SK-N-DZ (cell line): ENCODE measurements around the gene MTA3.
"Not testable (repeated sequence)": the region's sequence is repeated elsewhere in the genome, so short reads cannot be mapped to it uniquely, and the experiment has no call there.

Source experiments
- DNase-seq: peaks from one replicate; pipeline ENCODE4 v3.0.0-alpha.2; 2015; ENCODE audit warnings: low spot score

The MTA3 gene

DNA sequence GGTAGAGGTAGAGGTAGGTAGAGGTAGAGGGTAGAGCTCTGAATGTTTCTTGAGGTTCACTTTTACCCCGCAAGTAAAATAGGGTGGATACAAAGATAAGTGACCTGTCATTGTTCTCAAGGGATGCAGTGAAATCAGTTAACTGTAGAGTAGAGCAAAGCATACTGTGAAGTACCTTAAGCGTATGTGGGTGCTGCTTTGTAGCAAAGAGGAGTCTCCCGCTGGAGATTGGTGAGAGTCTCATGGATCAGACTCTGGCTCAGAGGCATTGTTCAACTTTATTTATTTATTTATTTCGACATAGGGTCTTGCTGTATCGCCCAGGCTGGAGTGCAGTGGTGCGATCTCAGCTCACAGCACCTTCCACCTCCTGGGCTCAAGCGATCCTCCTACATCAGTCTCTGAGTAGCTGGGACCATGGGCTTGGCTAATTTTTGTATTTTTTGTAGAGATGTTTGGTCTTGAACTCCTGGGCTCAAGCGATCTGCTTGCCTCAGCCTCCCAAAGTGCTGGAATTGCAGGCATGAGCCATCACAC lies 38.7 kb downstream of the MTA3 start:
- no peak for DNase-seq

DNA sequence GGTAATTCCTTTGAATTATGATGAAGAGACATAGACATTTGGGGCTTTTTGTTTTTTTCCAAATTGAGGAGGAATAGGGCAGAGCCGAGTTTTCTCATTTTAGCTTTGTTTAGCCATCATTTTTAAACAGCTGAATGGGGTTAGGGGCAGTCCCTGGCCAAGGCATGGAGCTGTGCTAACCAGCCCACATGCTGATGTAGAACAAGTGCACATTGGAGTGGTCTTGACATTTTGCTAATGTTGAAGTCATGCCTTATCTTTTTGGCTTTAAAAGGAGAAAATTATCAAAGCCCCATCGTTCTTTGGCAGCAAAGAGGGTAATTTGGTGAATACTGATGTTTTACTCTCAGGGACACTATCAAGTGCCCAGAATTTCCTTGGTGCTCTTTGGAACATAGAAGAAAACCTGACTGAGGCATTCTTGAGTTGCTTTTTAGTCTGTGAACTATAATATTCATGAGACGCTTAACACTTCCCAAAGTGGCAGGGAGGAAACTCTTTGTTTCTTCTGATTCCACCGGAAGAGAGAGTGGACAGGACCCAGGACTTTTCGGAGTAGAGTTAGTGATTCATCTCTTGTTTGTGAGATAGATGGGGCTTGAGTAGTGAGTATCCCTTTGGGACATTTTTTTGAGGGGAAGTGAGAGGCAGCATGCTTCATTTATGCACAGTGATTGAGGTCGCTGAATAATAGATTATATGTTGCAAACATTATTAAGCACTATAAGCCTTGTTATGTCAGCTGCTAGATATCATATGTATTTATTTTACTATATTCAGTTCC lies 45.0 kb downstream of the MTA3 start:
- no peak for DNase-seq

DNA sequence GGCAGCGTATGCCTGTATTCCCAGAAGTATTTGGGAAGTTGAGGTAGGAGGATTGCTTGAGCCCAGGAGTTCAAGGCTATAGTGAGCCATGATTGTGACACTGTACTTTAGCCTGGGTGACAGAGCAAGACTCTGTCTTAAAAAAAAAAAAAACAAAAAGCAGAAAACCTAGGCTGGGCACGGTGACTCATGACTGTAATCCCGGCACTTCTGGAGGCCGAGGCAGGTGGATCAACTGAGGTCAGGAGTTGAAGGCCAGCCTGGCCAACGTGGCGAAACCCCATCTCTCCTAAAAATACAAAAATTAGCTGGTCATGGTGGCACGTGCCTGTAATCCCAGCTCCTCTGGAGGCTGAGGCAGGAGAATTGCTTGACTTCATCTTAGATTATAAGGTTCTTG lies 46.4 kb downstream of the MTA3 start:
- no peak for DNase-seq

DNA sequence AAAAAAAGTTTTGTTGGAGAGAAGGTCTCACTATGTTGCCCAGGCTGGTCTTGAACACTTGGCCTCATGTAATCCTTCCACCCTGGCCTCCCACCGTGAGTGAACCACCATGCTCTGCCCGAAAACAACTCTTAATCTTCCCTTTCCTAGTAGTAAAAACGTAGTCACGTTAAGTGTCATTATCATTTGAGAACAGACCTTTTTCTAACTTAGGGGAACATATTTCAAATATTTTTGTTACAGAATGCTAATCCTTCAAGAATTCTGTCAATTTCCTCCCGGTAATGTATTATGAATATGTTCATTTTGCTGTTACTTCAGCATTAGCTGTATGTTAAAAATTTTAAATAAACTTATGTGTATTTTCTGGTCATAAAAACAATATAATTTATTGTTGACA lies 49.7 kb downstream of the MTA3 start:
- DNase-seq: no peak

DNA sequence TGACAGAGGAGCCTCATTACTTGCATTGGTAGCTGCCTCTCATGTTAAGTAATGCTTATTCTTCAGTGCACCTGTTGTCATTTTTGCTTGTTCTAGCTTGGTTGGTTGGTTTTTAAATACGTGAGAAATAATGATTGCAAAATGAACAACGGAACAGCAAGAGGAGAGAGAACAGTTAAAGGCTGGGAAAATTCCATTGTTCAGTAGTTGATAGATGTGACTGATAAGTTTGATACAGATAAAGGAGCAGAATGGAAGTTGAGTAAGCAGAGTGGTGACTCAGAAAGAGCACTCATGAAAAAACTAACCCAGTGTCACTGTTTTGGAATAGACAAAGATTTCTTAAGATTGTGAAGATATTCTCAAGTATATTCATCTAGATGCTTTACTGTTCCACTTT lies 50.5 kb downstream of the MTA3 start:
- no peak for DNase-seq

DNA sequence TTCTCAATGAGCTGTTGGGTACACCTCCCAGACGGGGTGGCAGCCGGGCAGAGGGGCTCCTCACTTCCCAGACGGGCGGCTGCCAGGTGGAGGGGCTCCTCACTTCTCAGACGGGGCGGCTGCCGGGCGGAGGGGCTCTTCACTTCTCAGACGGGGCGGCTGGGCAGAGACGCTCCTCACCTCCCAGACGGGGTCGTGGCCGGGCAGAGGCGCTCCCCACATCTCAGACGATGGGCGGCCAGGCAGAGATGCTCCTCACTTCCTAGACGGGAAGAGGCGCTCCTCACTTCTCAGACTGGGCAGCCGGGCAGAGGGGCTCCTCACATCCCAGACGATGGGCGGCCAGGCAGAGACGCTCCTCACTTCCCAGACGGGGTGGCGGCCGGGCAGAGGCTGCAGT lies 53.2 kb downstream of the MTA3 start:
- DNase-seq: not testable (repeated sequence)

DNA sequence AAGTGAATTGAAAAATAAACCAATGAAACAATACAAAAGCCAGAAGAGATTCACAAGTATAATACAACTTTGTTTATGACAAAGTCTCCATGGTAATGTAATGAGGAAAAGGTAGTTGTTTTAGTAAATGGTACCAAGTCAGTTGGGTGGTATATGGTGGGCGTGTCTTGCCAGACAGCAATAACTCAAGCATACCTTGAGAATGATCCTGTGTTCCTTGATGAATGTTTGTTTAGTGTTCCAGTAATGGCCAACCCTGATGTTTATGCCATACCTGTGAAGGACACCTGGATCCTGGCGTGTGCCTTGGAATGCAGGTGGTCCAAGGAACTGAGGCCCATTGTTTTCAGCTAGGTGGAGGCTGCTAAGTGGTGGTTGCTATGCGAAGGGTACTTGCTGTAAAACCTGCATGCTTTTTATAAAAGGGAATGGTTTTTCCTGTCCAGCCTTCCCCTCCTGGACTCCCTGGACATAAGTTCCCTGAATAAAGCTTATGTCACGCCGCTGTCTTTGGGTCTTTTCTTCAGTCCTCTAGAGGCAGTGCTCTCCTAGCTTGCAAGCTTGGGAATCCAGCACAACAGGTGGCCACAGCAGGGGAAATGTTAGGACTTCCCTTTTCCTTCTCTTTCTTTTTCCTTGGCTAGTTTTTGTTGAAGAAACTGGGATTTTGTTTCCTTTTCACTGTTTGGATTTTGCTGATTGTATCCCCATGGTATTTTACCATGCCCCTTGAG lies 54.7 kb downstream of the MTA3 start:
- no peak for DNase-seq

DNA sequence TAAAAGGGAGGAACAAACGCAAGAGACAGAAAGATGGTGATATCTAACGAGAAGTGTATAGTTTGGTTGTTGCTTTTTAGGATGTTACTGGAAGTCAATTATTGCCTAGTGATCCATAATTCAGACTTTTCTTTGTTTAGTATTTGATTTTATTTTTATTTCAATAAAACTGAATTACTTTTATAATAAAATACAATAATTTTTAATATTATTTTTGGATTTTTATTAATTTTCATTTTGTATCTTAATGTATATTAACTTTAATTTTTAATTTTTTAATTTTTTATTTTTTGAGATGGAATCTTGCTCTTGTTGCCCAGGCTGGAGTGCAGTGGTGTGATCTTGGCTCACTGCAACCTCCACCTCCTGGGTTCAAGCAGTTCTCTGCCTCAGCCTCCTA lies 55.6 kb downstream of the MTA3 start:
- no peak for DNase-seq

DNA sequence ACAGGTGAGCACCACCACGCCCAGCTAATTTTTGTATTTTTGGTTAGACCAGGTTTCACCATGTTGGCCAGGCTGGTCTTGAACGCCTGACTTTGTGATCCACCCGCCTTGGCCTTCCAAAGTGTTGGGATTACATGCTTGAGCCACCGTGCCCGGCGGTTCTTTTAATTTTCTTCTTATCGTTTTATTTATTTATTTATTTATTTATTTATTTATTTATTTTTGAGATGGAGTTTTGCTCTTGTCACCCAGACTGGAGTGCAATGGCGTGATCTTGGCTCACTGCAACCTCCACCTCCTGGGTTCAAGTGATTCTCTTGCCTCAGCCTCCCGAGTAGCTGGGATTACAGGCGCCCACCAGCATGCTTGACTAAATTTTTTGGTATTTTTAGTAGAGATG lies 59.6 kb downstream of the MTA3 start:
- not testable (repeated sequence) for DNase-seq

DNA sequence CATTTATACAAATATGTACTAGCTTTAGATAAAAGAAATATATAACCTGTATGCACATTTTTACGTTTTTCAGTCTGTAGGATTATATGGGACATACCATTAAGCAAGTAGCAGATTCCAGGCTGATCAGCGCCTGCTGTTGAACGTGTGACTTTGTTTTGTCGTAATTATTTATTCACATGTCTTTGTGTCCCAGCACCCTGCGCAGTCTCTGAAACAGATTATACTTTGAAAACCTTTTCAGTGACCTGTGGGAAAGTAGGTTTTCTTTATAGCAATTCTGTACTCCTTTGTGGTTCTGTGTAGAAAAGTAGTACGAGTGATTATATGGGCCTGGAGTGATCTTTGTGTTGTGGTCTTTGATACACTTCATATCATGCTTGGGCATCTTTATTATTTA lies 68.5 kb downstream of the MTA3 start:
- no peak for DNase-seq

DNA sequence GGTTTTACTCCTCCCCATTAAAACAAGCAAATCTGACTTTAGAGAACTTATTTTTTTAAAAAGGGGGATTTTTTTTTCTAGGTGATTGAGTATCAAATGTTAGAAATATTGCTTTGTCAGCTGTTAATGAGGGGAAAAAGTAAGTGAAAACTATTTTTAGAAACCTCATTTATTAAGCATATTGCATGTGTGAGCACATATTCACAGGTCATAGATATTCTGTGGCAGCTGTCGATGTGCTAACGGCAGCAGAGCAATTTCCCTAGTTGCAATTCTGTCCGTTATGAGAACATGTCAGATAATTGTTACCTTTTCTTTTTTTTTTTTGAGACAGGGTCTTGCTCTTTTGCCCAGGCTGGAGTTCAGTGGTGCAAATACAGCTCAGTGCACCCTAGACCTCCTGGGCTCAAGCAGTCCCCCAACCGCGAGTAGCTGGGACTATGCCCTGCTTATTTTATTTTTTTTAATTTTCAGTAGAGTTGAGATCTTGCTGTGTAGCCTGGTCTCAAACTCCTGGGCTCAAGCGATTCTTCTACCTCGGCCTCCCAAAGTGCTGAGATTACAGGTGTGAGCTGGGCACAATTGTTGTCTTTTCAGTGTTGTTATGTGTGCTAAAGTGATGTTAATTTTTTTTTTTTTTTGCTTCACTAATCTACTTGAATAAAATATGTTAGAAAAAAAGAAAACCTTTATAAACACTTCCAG lies 69.8 kb downstream of the MTA3 start:
- DNase-seq: no peak

DNA sequence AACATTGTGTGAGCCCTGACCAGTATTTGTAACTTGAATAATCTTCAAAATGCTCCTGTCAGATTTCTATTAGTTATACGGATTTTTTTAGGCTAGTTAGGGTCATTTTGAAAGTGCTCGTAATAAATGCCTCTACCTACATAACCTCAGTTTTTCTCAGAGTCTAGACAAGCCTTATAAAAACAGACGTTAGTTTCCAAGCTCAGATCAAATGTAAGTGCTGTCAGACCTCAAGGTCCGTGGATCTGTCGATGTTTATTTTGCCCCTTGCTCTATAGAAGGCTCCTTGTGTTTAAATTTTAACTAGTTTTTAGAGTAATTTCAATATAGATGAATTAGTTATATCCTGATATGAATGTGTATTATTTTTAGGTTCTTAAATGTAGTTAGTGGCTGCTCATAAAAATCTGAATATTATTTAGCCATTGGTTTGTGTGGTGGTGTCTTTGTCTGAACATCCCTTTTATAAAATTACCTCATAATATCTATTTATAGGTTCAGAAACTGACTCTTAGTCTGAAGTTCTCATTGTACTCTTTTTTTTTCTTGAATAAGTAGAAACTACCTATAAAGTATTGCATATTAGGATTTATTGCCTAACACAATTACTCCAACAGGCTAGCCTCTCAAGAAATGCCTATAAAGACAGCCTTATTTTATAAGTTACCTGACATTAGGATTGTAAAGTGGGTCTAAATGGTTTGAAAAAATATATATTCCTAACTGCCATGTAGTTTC lies 71.1 kb downstream of the MTA3 start:
- DNase-seq: no peak

DNA sequence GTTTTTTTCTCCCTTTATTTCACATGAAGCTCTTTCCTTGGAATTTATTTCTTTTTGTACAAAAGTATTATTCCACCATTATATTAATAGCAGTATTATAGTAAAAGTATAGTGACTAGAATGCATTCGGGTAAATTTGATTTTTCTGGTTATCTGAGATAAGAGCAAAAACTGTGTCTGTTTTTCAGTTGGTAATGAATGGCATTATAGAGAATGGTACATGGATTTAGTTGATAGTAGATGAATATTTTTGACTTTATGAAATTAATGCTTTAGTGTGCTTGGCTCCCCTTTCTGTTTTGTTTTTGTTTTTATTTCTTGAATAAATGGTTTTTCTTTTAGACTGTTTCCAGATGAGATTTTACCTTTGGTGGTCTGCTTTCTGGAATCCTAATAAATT lies 71.8 kb downstream of the MTA3 start:
- DNase-seq: no peak

DNA sequence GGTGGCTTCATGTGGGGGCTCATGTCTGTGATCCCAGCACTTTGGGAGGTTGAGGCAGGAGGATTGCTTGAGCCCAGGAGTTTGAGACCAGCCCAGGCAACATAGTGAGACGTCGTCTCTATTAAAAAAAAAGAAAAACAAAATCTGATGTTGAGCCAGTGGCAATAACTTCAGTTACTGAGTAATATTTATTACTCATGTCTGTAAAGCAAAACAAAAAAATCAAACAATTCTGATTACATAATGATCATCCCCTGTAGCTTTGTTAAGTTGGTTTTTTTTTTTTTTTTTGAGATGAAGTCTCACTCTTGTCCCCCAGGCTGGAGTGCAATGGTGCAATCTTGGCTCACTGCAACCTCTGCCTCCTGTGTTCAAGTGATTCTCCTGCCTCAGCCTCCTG lies 73.9 kb downstream of the MTA3 start:
- DNase-seq: not testable (repeated sequence)

DNA sequence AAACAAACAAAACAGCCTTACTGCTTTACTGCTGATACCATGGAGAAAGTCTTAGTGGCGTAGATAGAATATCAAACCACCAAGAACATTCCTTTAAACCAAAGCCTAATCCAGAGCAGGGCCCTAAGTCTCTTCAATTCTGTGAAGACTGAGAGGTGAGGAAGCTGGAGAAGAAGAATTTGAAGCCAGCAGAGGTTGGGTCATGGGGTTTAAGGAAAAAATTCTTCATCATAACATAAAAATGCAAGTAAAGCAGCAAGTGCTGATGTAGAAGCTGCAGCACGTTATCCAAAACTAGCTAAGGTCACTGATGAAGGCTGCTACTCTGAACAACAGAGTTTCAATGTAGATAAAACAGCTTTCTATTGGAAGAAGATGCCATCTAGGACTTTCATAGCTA lies 77.1 kb downstream of the MTA3 start:
- DNase-seq: no peak

DNA sequence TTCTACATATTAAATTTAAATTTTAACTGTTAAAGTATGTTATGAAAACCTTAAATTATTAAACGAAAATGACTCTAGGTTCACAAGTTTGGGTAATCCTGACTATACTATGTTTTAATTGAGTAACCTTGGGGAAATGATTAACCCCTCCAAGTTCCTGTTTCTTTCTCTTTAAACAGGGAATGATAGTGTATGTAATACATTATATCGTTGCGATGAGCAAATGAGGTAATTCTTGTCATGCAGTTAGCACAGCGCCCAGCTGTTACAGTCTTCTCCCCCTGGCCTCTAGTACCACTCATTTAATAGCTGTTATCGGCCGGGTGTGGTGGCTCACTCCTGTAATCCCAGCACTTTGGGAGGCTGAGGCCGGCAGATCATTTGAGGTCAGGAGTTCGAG lies 80.4 kb downstream of the MTA3 start:
- DNase-seq: no peak

DNA sequence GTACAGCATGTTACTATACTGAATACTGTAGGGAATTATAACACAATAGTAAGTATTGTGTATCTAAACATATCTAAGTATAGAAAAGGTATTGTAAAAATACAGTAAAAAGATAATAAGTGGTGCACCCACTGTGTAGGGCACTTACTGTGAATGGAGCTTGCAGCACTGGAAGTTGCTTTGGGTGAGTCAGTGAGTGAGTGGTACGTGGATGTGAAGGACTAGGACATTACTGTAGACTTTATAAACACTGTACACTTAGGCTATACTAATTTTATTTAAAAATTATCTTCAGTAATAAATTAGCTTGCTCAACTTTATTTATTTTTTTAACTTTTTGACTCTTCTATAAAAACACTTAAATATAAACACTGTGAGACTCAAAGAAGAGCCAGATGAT lies 82.6 kb downstream of the MTA3 start:
- no peak for DNase-seq

DNA sequence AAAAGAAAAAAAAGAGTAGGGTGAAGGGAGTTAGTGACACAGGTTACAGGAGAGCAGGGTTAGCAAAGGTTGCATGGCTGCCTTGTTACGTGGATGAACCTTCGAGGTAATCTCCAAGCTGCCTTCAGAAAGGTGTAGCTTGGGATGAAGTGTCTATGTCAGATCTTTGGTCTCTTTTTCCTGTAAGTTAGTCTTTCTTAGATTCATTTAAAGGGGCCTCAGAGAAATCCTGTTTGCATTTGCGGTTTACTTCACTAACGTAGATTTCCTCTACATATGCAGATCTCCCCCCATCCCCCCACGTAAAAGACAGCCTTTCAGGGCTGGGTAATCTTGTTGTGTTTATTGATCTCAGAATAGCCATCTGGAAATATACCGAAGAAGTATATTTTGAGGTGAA lies 83.7 kb downstream of the MTA3 start:
- no peak for DNase-seq

DNA sequence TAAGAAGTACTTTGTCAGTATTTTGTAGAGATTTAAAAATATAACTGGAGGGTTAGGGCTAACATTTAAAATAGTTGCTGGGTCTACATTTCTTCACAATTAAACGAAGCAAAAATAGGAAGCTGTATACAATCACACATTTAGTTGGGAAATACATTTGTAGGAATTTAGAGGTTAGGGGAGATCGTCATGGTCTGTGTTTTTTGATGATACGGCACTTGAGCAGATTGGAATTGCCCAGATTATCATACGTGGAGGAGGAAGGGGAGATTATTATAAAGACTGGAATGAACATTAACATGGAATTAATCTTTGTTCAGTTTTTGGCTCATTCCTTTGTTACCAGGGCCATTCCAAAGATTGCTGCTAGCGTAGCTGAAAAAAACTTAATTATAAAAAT lies 84.6 kb downstream of the MTA3 start:
- DNase-seq: no peak

DNA sequence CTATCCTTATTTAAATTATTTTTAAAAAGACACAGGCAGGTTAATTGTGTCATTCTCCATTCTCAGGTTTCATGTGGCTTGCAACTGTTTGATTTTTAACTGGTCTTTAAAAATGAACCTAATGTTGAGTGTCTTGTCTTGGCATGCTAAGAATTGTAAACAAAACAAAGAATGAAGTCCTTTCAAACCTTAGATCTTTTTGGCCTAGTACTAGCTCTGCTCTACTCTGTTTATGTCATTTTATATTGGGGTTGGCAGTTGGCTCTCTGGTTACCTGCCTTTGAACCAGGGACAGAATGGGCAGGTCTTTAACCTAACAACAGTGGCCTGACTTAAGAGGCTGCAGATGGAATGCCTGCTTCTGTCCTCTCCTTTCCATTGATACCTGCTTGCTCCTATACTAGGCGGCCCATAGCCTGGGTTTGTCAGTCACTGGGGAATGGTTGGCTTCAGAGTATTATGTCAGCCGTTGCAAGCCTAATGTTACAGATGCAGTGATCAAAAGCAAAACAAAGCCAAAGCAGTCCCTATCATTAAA lies 85.5 kb downstream of the MTA3 start:
- no peak for DNase-seq

DNA sequence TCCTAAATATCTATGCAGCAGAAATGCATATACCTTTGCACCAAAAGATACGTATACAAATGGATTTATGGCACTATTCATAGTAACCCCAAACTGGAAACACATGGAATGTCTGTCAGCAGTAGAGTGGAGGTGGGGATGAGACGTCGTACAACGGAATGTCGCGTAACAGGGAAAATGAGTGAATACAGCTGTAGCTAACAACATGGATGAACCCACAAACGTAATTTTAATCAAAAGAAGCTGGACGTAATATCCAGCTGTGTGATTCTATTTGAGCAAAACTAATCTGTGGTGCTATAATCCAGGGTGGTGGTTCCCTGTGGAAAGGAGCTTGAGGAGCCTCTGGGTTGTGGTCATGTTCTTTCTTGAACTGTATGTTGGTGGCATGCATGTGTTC lies 89.9 kb downstream of the MTA3 start:
- no peak for DNase-seq

DNA sequence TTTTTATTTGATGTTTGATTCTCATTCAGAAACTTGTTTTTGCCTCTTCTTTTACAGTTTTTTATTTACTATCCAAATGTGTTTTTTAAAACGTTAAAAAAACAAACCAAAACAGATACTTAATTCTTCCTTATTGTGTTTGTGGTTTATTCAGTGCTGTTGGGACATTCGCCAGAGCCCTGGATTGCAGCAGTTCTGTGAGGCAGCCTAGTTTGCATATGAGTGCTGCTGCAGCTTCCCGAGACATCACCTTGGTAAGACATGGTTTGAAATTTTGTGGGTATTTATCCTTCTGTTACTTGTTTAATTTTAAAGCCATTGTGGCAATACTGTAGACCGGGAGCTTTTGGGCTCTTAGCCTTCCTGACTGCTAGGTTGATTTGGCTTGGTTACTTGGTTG lies 91.2 kb downstream of the MTA3 start:
- DNase-seq: no peak
